Measurements from ENCODE around the gene PROM1. TPM values are rescaled to one million over a fixed set of nuclear protein-coding genes. Genes with fewer than 3 reads are reported as not detected.

Gene PROM1
- total RNA-seq, 1 donor from 2014 or later: 0.93 TPM

GRCh38 chr4:15961781-15962510, 121.9 kb downstream of the PROM1 start:
- no peak for ATAC-seq

GRCh38 chr4:15958562-15958961, 125.3 kb downstream of the PROM1 start:
- TF ChIP-seq, protein P1, sequence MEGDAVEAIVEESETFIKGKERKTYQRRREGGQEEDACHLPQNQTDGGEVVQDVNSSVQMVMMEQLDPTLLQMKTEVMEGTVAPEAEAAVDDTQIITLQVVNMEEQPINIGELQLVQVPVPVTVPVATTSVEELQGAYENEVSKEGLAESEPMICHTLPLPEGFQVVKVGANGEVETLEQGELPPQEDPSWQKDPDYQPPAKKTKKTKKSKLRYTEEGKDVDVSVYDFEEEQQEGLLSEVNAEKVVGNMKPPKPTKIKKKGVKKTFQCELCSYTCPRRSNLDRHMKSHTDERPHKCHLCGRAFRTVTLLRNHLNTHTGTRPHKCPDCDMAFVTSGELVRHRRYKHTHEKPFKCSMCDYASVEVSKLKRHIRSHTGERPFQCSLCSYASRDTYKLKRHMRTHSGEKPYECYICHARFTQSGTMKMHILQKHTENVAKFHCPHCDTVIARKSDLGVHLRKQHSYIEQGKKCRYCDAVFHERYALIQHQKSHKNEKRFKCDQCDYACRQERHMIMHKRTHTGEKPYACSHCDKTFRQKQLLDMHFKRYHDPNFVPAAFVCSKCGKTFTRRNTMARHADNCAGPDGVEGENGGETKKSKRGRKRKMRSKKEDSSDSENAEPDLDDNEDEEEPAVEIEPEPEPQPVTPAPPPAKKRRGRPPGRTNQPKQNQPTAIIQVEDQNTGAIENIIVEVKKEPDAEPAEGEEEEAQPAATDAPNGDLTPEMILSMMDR (IDR thresholded peaks at IDR 0.05): no peak
- no peaks in the 10 kb centered on the region for H3K36me3 ChIP-seq
- intact Hi-C loops (cut with DNase I): loop anchor here (5.0 kb wide), 1 partner anchor 76 kb away; no protein-coding TSS in a partner anchor
- H3K27ac ChIP-seq: no peak overlapping the region
- no peaks in the 10 kb centered on the region for H3K27me3 ChIP-seq
- H3K4me3 ChIP-seq: no peak overlapping the region
- no peak for DNase-seq
- no peaks in the 10 kb centered on the region for H3K4me1 ChIP-seq
- no peak for ATAC-seq
- no peaks in the 10 kb centered on the region for H3K9me3 ChIP-seq

More at GRCh38 chr4:15961781-15962510, 121.9 kb downstream of the PROM1 start:
- Histone ChIP-seq H3K9me3 (no peaks in the 10 kb centered on the region), H3K27me3 (no peaks in the 10 kb centered on the region), H3K36me3 (no peaks in the 10 kb centered on the region), H3K27ac (no peak overlapping the region), H3K4me3 (no peak overlapping the region), H3K4me1 (no peaks in the 10 kb centered on the region)
- TF ChIP-seq, protein P1 (IDR thresholded peaks at IDR 0.05): no peak
- no peak for DNase-seq
- intact Hi-C loops (cut with DNase I): no loop called here

DNA sequence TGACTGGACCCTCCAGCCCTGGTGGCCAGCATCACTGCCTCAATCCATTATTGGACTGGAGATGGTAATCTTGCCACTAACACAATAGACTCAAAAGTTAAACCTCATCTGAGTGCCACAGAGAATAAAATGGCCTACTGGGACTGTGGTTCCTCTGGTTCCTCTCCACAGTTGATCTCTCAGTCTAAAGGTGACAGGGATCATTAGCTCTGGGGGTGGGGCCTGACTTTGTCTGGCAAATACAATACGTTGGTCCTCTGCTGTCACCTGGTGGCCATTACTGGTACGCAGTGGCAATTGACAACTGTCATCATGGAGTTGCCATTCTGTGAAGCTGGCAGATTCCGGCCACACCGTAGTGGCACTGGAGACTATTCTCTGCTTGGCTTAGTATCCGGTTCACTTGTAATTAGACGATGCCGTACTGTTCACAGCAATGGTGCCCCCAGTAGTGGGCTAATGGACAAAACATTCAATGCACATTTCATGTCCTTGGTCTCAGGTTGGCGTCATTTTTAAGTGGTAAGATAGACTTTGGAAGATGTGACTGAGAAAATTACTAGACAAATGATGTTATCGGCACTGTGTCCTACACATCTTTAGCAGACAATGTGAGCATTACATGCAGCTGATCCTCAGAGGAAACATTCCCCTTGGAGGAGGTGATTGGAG, 127.5 kb downstream of the PROM1 start:
- DNase-seq (peak; percentile 82), ATAC-seq (peak; percentile 100)
- Histone ChIP-seq H3K9me3 (no peaks in the 10 kb centered on the region), H3K27ac (no peak overlapping the region), H3K4me1 (no peaks in the 10 kb centered on the region), H3K4me3 (no peak overlapping the region), H3K27me3 (no peaks in the 10 kb centered on the region), H3K36me3 (no peaks in the 10 kb centered on the region)
- TF ChIP-seq, protein P1 (IDR thresholded peaks at IDR 0.05): peak; percentile 89
- intact Hi-C loops (cut with DNase I): loop anchor here (5.0 kb wide), 1 partner anchor 74 kb away; no protein-coding TSS in a partner anchor

DNA sequence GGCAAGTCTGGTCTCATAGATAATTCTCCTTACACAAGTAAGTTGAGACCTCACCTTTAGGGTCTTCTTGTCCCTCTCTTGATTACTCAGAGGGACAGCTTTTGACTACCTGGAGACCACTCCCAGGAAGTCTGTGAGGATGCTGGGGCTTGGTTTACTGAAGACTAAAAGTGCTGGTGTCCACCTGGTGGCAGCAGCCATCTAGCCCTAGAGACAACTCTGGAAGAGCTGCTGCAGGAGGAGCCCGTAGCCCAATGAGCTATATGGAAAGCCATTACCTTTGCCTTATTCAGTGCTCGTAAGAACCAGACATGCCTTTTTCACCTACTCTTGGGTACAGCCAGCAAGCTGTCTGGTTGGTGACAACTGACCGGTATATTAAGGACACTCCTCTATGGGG, 128.2 kb downstream of the PROM1 start:
- H3K27ac ChIP-seq: no peak overlapping the region
- H3K27me3 ChIP-seq: no peaks in the 10 kb centered on the region
- H3K4me3 ChIP-seq: no peak overlapping the region
- TF ChIP-seq, protein P1 (IDR thresholded peaks at IDR 0.05): no peak
- intact Hi-C loops (cut with DNase I): loop anchor here (5.0 kb wide), 1 partner anchor 73 kb away; no protein-coding TSS in a partner anchor
- no peaks in the 10 kb centered on the region for H3K9me3 ChIP-seq
- no peak for DNase-seq
- no peaks in the 10 kb centered on the region for H3K4me1 ChIP-seq
- no peaks in the 10 kb centered on the region for H3K36me3 ChIP-seq
- peak; percentile 5 for ATAC-seq

DNA sequence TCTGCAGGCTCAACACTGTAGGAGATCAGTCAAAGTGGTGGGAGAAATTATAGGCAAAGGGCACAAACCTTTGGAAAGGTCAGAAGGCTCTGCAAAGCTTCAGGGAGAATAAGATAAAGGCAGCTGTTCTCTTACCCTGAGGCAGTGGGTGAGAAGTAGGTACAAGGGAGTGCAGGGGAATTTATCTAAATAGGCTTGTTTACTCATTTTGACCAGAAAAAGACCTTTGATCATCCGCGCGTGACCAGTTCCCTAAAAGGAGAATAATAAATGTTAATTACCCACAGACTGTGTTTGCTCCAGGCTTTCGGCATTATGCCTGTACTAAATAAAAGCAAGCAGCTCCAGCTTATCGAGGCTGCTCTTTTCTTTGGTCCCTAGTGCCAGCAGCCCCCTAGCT, 130.2 kb downstream of the PROM1 start:
- no peak for ATAC-seq
- intact Hi-C loops (cut with DNase I): no loop called here
- no peaks in the 10 kb centered on the region for H3K36me3 ChIP-seq
- no peaks in the 10 kb centered on the region for H3K4me1 ChIP-seq
- TF ChIP-seq, protein P1 (IDR thresholded peaks at IDR 0.05): no peak
- no peaks in the 10 kb centered on the region for H3K27me3 ChIP-seq
- no peak for DNase-seq
- no peak overlapping the region for H3K4me3 ChIP-seq
- no peak overlapping the region for H3K27ac ChIP-seq
- no peaks in the 10 kb centered on the region for H3K9me3 ChIP-seq

All from upper lobe of right lung (tissue), 1 donor.